Measurements from ENCODE around the gene RFX8. TPM values are rescaled to one million over a fixed set of nuclear protein-coding genes. Genes with fewer than 3 reads are reported as not detected.

RFX8 gene
- total and polyA plus RNA-seq, 2 donors (not counting 3 experiments of a cell fraction or from before 2014, with no cell fraction given): 0.21 to 1.00 TPM

DNA sequence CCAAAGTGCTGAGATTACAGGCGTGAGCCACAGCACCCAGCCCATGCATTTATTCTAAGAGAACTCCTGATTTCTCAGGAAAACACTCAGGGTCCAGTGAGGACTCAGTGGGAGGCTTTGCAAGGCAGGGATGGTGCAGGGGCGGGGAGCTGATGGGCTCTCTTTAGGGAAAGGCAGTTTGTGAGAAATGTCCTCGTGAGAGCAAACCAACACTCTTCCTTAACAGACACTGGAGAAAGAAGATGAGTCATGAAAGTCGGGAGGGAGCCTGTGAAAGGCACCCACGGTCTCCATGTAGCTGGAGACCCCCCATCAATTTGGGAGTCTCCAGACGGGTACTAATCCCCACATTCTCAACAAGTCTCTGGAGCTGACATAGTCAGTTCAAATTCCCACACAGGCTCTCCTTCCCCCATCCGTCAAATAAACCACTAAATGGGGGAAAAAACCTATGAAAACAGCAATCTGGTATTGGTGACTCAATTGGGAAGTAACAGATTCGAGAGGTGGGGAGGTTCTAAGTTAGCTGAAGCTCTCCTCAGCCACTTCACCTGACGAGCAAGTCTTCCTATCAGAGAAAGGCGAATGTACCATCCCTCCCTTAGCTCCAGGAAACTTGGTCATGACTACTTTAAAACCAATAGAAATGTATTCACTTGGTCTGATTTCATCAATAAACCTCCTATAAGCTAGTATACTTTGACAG lies 76.6 kb downstream of the RFX8 start:
- Histone ChIP-seq H3K9ac (replicated peaks; ENCODE audit: extremely low read depth, insufficient read depth, low read length) (no peak overlapping the region), H3K27ac (ENCODE audit: insufficient read depth, low read depth, low read length) (no peak overlapping the region), H3K9me1 (replicated peaks; ENCODE audit: control insufficient read depth, extremely low read depth, insufficient read depth, low read length) (no peaks in the 10 kb centered on the region), H3K79me2 (ENCODE audit: control insufficient read depth, insufficient read depth, low read length) (no peaks in the 10 kb centered on the region), H3K36me3 (ENCODE audit: control insufficient read depth in 2 of 2, extremely low read depth in 1 of 2, insufficient read depth in 2 of 2, low read length in 2 of 2) (no peaks in the 10 kb centered on the region), H3K4me2 (ENCODE audit: insufficient read depth, low read length) (no peak overlapping the region), H3K9me3 (replicated peaks; ENCODE audit: control insufficient read depth, insufficient read depth, low read length) (no peaks in the 10 kb centered on the region), H3K4me1 (ENCODE audit: control insufficient read depth, extremely low read depth, insufficient read depth, low read length) (peaks cover 4% of the 10 kb centered on the region), H3K27me3 (ENCODE audit: control insufficient read depth in 2 of 2, insufficient read depth in 2 of 2, low read length in 2 of 2) (no peaks in the 10 kb centered on the region), H2AFZ (ENCODE audit: low read depth, low read length) (no peak overlapping the region), H3K4me3 (replicated peaks in 1 of 3; ENCODE audit: insufficient read depth in 1 of 3, low read depth in 1 of 3, low read length in 3 of 3) (no peak overlapping the region), H4K20me1 (replicated peaks; ENCODE audit: control insufficient read depth, extremely low read depth, insufficient read depth, low read length) (no peaks in the 10 kb centered on the region)
- TF ChIP-seq POLR2A (IDR thresholded peaks at IDR 0.05; ENCODE audit: low read depth, low read length) (no peak), GATA2 (IDR thresholded peaks at IDR 0.05; ENCODE audit: insufficient read depth, insufficient read length, low read depth, low read length) (no peak), EZH2 (IDR thresholded peaks at IDR 0.05; ENCODE audit: borderline replicate concordance, low read depth, low read length, severe bottlenecking) (no peak), POLR2AphosphoS5 (IDR thresholded peaks at IDR 0.05; ENCODE audit: insufficient read depth, low read depth, low read length) (no peak), MYC (IDR thresholded peaks at IDR 0.05; ENCODE audit: low read depth, low read length) (no peak), FOS (IDR thresholded peaks at IDR 0.05; ENCODE audit: borderline replicate concordance, insufficient read depth, low read length) (no peak), JUN (IDR thresholded peaks at IDR 0.05; ENCODE audit: borderline replicate concordance, insufficient read depth, insufficient read length, low read depth) (no peak)
- TF ChIP-seq, protein P1, sequence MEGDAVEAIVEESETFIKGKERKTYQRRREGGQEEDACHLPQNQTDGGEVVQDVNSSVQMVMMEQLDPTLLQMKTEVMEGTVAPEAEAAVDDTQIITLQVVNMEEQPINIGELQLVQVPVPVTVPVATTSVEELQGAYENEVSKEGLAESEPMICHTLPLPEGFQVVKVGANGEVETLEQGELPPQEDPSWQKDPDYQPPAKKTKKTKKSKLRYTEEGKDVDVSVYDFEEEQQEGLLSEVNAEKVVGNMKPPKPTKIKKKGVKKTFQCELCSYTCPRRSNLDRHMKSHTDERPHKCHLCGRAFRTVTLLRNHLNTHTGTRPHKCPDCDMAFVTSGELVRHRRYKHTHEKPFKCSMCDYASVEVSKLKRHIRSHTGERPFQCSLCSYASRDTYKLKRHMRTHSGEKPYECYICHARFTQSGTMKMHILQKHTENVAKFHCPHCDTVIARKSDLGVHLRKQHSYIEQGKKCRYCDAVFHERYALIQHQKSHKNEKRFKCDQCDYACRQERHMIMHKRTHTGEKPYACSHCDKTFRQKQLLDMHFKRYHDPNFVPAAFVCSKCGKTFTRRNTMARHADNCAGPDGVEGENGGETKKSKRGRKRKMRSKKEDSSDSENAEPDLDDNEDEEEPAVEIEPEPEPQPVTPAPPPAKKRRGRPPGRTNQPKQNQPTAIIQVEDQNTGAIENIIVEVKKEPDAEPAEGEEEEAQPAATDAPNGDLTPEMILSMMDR (IDR thresholded peaks at IDR 0.05; ENCODE audit: extremely low read depth in 1 of 2, insufficient read depth in 1 of 2, low read depth in 1 of 2, low read length in 2 of 2): no peak
- CTCF ChIA-PET: interaction anchor here (1.0 to 2.1 kb wide), 6 partner anchors 10 to 433 kb away, joined by 3 to 10 read pairs (median 4); no protein-coding TSS in a partner anchor
- no TSS peak for BruUV-seq (replicated peaks)
- DNase-seq (ENCODE audit: low read depth, low spot score) (no peak), FAIRE-seq (no peak)
- intact Hi-C loops (cut with micrococcal nuclease): no loop called here
- POLR2A ChIA-PET: interaction anchor here (0.6 kb wide), 1 partner anchor 614 kb away, joined by 4 read pairs; no protein-coding TSS in a partner anchor
- dilution Hi-C loops (cut with MboI; ENCODE audit: extremely low pct_ligation_motif_present, low sequenced_read_pairs): no loop called here

Measured in endothelial cell of umbilical vein (primary cell).